GM23248 (cell line): ENCODE measurements around the gene ALDH16A1.

Experiments used
- EZH2 ChIP-seq: fragments of 200-600 bp; sonication (generic); IDR thresholded peaks from 2 replicates; pipeline ENCODE4 v1.6.1; 2018; ENCODE audit warnings: antibody characterized with exemption, mild to moderate bottlenecking; ENCODE audit not compliant: insufficient read depth, poor library complexity, severe bottlenecking
- EZH2phosphoT487 ChIP-seq: fragments of 200-600 bp; sonication (generic); IDR thresholded peaks from 2 replicates; pipeline ENCODE4 v1.6.1; 2018; ENCODE audit warnings: antibody characterized with exemption, moderate library complexity, mild to moderate bottlenecking, low read depth; ENCODE audit not compliant: insufficient read depth

- TF ChIP-seq EZH2phosphoT487 (no peak), EZH2 (no peak)
Observed at GRCh38 chr19:49474542-49474924, 21.5 kb downstream of the ALDH16A1 start.
